H1 (cell line): ENCODE results near the gene EPRS1. TPM values are rescaled to one million over a fixed set of nuclear protein-coding genes. Genes with fewer than 3 reads are reported as not detected.

Experiments
- CHD1 ChIP-seq: IDR thresholded peaks from 2 replicates; pipeline ENCODE4 v1.6.1; 2012; ENCODE audit warnings: low read depth, low read length, improper control_type of control experiment
- CHD7 ChIP-seq: fragments of 300-600 bp; sonication (generic); IDR thresholded peaks from 2 replicates; pipeline ENCODE4 v1.7.1; 2012; ENCODE audit warnings: low read length, moderate library complexity, mild to moderate bottlenecking, inconsistent platforms; ENCODE audit not compliant: insufficient replicate concordance
- HDAC2 ChIP-seq, 2 experiments: fragments of 300-600 bp in 1 of 2; sonication (generic) in 1 of 2; IDR thresholded peaks; 2 replicates each; pipeline ENCODE4 v1.6.1; 2011 to 2012; ENCODE audit warnings: low read depth in 2 of 2, low read length in 2 of 2, mild to moderate bottlenecking in 2 of 2, moderate library complexity in 2 of 2, borderline replicate concordance in 1 of 2, inconsistent platforms in 1 of 2
- JUN ChIP-seq: IDR thresholded peaks from 2 replicates; pipeline ENCODE4 v1.6.1; 2011; ENCODE audit warnings: low read depth, mild to moderate bottlenecking, improper control_type of control experiment, low read length
- MAFK ChIP-seq: IDR thresholded peaks from 2 replicates; pipeline ENCODE4 v1.6.1; 2012; ENCODE audit warnings: low read depth, mild to moderate bottlenecking, improper control_type of control experiment, low read length
- POLR2AphosphoS5 ChIP-seq: IDR thresholded peaks from 2 replicates; pipeline ENCODE4 v1.6.1; 2011; ENCODE audit warnings: low read depth, low read length
- SP1 ChIP-seq: IDR thresholded peaks from 2 replicates; pipeline ENCODE4 v1.6.1; 2011; ENCODE audit warnings: low read depth, low read length
- SP4 ChIP-seq: IDR thresholded peaks from 2 replicates; pipeline ENCODE4 v1.6.1; 2012; ENCODE audit warnings: low read length, inconsistent platforms
- TAF1 ChIP-seq: IDR thresholded peaks from 2 replicates; pipeline ENCODE4 v1.6.1; 2011; ENCODE audit warnings: mild to moderate bottlenecking, low read depth, low read length
- polyA plus RNA-seq, 7 experiments: library from polyadenylated mRNA; depleted of rRNA in 3 of 7; stranded (reverse) in 5 of 7; unstranded in 2 of 7; fragments of >200 nt in 5 of 7; fragments of 200-250 nt in 2 of 7; gene quantifications; 1 replicate in 5 of 7; 2 replicates in 1 of 7; 4 replicates in 1 of 7; pipeline versions ENCODE4 v1.2.1 to v1.2.3, GENCODE V29; 2011 to 2013; ENCODE audit warnings: missing spikeins in 2 of 7, mixed read lengths in 2 of 7
- total RNA-seq: library from RNA; stranded (reverse); fragmentation: NEBNext Ultra II Directional; extraction: Animal tissue kit (Norgen Biotek cat#: 25700); gene quantifications from 2 replicates; pipeline ENCODE4 v1.2.1, GENCODE V29; 2021
- TF ChIP-seq, protein P1 (sequence below): IDR thresholded peaks from 2 replicates; pipeline ENCODE4 v1.6.1; 2012; ENCODE audit warnings: inconsistent platforms
- TF ChIP-seq, protein P2 (sequence below): IDR thresholded peaks from 2 replicates; pipeline ENCODE4 v1.6.1; 2012; ENCODE audit warnings: low read length, inconsistent platforms

Gene EPRS1
- total and polyA plus RNA-seq, 2 of the 8 experiments (the other 6 are each of a cell fraction or from before 2014, with no cell fraction given): 38.4 to 171 TPM

- TF ChIP-seq CHD7 (no peak), SP4 (no peak), POLR2AphosphoS5 (no peak), MAFK (no peak), JUN (no peak), SP1 (no peak), CHD1 (no peak), TAF1 (no peak), HDAC2 (IDR thresholded peaks at IDR 0.05; ENCODE audit: borderline replicate concordance in 1 of 2, low read depth in 2 of 2, low read length in 2 of 2) (no peak)
- TF ChIP-seq, protein P1, sequence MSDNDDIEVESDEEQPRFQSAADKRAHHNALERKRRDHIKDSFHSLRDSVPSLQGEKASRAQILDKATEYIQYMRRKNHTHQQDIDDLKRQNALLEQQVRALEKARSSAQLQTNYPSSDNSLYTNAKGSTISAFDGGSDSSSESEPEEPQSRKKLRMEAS: no peak
- TF ChIP-seq, protein P2, sequence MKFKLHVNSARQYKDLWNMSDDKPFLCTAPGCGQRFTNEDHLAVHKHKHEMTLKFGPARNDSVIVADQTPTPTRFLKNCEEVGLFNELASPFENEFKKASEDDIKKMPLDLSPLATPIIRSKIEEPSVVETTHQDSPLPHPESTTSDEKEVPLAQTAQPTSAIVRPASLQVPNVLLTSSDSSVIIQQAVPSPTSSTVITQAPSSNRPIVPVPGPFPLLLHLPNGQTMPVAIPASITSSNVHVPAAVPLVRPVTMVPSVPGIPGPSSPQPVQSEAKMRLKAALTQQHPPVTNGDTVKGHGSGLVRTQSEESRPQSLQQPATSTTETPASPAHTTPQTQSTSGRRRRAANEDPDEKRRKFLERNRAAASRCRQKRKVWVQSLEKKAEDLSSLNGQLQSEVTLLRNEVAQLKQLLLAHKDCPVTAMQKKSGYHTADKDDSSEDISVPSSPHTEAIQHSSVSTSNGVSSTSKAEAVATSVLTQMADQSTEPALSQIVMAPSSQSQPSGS: no peak
Measured at GRCh38 chr1:220013497-220013896, 32.8 kb downstream of the EPRS1 start (continued).
